ENCODE results near the gene DHX36.
A peak's percentile ranks its signal among the peaks of the same experiment; 100 is the strongest.

Gene DHX36, protein sequence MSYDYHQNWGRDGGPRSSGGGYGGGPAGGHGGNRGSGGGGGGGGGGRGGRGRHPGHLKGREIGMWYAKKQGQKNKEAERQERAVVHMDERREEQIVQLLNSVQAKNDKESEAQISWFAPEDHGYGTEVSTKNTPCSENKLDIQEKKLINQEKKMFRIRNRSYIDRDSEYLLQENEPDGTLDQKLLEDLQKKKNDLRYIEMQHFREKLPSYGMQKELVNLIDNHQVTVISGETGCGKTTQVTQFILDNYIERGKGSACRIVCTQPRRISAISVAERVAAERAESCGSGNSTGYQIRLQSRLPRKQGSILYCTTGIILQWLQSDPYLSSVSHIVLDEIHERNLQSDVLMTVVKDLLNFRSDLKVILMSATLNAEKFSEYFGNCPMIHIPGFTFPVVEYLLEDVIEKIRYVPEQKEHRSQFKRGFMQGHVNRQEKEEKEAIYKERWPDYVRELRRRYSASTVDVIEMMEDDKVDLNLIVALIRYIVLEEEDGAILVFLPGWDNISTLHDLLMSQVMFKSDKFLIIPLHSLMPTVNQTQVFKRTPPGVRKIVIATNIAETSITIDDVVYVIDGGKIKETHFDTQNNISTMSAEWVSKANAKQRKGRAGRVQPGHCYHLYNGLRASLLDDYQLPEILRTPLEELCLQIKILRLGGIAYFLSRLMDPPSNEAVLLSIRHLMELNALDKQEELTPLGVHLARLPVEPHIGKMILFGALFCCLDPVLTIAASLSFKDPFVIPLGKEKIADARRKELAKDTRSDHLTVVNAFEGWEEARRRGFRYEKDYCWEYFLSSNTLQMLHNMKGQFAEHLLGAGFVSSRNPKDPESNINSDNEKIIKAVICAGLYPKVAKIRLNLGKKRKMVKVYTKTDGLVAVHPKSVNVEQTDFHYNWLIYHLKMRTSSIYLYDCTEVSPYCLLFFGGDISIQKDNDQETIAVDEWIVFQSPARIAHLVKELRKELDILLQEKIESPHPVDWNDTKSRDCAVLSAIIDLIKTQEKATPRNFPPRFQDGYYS

GRCh38 chr3:154323891-154324738 lies at the start of gene DHX36:
TSS of gene DHX36 (minus strand) at chr3:154324487. CDS start at chr3:154324416, 71 bp downstream.
- Mint-ChIP-seq H3K4me1 (peaks cover 6 to 15% of the 10 kb centered on the region in 2 donors), H3K27me3 (no peaks in the 10 kb centered on the region), H3K27ac (peak within 1 kb of the TSS; percentile 99), H3K9me3 (peaks cover 0 to 2% of the 10 kb centered on the region in 2 donors), H3K4me3 (peak within 1 kb of the TSS; percentile 92 to 93), H3K36me3 (peaks cover 8 to 9% of the 10 kb centered on the region in 2 donors)
- DNase-seq (peak; percentile 82), ATAC-seq (replicated peaks) (peak; percentile 97)

DNA sequence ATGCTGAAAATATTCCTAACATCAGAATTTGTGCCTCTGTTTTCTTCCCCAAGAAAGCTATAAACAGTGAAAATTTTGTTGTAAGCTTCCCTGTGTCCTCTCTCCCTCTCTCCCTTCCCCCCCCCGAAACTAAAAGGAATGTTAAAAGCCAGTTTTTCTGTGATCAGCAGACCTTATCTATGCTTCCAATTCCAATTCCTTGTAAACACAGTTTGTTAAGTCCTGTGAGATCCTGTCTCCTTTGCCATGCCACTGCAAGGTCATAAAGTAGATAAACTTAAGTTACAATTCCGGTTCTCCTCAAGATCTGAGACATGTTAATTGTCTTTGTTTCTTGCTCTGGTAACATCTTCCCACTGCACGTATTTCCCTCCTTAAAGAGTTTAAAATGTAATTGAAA lies 42.9 kb upstream of the DHX36 start:
- H3K4me1 Mint-ChIP-seq = no peaks in the 10 kb centered on the region
- H3K9me3 Mint-ChIP-seq = peaks cover 3 to 5% of the 10 kb centered on the region in 2 donors
- DNase-seq (no peak), ATAC-seq (replicated peaks) (no peak)
- H3K27ac Mint-ChIP-seq = no peak overlapping the region
- H3K36me3 Mint-ChIP-seq = no peaks in the 10 kb centered on the region
- no peaks in the 10 kb centered on the region for H3K27me3 Mint-ChIP-seq
- no peak overlapping the region for H3K4me3 Mint-ChIP-seq

- H3K9me3 Mint-ChIP-seq = peaks cover 3 to 5% of the 10 kb centered on the region in 2 donors
- H3K4me1 Mint-ChIP-seq = no peaks in the 10 kb centered on the region
- DNase-seq (no peak), ATAC-seq (replicated peaks) (no peak)
- no peaks in the 10 kb centered on the region for H3K36me3 Mint-ChIP-seq
- H3K27me3 Mint-ChIP-seq = no peaks in the 10 kb centered on the region
- no peak overlapping the region for H3K27ac Mint-ChIP-seq
- no peak overlapping the region for H3K4me3 Mint-ChIP-seq
These were observed 40.6 kb upstream of the DHX36 start for GRCh38 chr3:154364849-154365248.

- DNase-seq = no peak
- Mint-ChIP-seq H3K36me3 (peaks cover 0 to under 1% of the 10 kb centered on the region in 2 donors), H3K9me3 (peaks cover 6 to 7% of the 10 kb centered on the region in 2 donors), H3K27ac (no peak overlapping the region), H3K4me1 (no peaks in the 10 kb centered on the region), H3K27me3 (peaks cover 0 to 2% of the 10 kb centered on the region in 2 donors), H3K4me3 (no peak overlapping the region)
- ATAC-seq (replicated peaks) = no peak
These were observed 36.8 kb upstream of the DHX36 start for GRCh38 chr3:154361099-154361498.

DNA sequence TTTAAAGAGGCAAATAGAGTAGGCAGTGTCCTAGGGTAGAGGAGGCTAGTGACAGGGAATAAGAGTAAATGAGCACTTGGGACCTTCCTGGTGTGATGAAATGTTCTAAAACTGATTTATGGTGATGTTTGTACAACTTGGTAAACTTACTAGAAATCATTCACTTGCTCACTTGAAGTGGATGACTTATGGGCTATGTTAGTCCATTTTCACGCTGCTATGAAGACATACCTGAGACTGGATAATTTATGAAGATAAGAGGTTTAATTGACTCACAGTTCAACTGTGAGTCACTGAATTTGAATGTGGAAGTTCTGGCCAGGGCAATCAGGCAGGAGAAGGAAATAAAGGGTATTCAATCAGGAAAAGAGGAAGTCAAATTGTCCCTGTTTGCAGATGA lies 31.7 kb upstream of the DHX36 start:
- Mint-ChIP-seq H3K36me3 (peaks cover 0 to 2% of the 10 kb centered on the region in 2 donors), H3K4me3 (no peak overlapping the region), H3K4me1 (no peaks in the 10 kb centered on the region), H3K27me3 (peaks cover 10 to 12% of the 10 kb centered on the region in 2 donors), H3K27ac (no peak overlapping the region), H3K9me3 (peaks cover 5 to 7% of the 10 kb centered on the region in 2 donors)
- DNase-seq = no peak
- no peak for ATAC-seq (replicated peaks)

DNA sequence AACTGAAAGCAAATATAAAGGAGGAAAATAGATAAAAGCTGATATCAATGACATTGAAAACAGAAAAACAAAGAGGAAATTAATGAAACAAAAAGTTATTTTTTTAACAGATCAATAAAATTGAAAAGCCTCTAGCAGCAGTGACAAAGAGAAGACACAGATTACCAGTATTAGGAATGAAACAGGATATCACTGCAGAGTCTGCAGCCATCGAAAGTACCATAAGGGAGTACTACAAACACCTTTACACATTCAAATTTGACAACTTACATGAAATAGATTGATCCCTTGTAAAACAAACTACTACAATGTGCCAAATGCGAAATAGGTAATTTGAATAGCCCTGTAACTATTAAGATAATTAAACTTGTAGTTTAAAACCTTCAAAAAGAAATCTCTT lies 24.9 kb upstream of the DHX36 start:
- Mint-ChIP-seq H3K9me3 (no peaks in the 10 kb centered on the region), H3K27ac (no peak overlapping the region), H3K27me3 (peaks cover 15 to 24% of the 10 kb centered on the region in 2 donors), H3K4me1 (no peaks in the 10 kb centered on the region), H3K4me3 (no peak overlapping the region), H3K36me3 (no peaks in the 10 kb centered on the region)
- ATAC-seq (replicated peaks) (no peak), DNase-seq (no peak)

DNA sequence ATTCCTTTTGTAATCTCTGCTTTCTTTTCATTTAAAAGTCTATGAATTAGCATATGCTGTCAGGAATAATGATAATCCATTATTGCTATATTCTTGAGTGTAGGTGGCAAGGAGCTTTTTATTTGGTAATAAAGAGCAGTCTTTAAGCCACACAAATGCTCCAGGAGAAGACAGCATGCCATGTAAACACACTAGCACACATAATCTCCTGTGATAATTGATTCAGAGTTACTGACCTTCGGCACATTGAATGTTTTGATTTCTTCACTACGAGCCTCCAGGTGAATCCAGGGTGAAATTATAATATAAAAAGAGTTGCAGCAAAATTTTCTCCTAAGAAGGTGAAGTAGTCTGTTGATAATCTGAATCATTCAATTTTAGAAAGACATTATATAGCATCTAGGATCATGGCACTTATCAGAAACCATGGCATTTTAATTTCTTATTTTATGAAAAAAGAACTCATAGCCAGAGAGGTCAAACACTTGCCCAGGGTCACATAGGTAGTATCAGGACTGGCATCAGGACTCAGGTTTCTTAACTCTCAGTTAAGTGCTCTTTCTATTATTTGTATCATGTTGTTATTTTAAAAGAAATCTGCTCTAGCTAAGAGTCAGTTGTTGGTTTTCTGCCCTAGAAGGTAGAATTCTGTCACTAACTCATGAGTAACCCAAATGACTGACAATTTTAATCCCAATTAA lies 21.3 kb upstream of the DHX36 start:
- Mint-ChIP-seq H3K4me1 (no peaks in the 10 kb centered on the region), H3K27ac (no peak overlapping the region), H3K27me3 (peaks cover 10 to 16% of the 10 kb centered on the region in 2 donors), H3K9me3 (no peaks in the 10 kb centered on the region), H3K4me3 (no peak overlapping the region), H3K36me3 (no peaks in the 10 kb centered on the region)
- no peak for DNase-seq
- ATAC-seq (replicated peaks) = no peak

DNA sequence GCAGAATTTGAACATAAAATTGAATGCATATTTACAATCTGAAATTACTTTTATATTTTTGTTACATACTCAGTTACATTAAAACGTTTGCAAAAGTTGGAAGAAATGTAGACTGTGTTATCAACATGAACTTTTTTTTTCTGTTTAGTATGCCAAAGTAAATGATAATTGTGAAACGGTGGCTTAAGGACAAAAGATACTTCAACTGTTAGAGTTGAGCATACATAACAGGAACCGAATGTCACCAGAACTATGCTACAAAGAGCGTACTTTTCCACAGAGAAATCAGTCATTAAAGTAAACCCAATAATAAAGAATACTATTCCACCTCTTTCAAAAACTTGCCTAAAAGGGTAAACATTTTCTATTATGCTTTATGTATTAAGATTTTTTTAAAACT lies 14.3 kb upstream of the DHX36 start:
- no peaks in the 10 kb centered on the region for H3K36me3 Mint-ChIP-seq
- ATAC-seq (replicated peaks) (no peak), DNase-seq (no peak)
- H3K27me3 Mint-ChIP-seq = peaks cover 3 to 12% of the 10 kb centered on the region in 2 donors
- H3K9me3 Mint-ChIP-seq = no peaks in the 10 kb centered on the region
- no peaks in the 10 kb centered on the region for H3K4me1 Mint-ChIP-seq
- no peak overlapping the region for H3K27ac Mint-ChIP-seq
- H3K4me3 Mint-ChIP-seq = no peak overlapping the region

GRCh38 chr3:154338008-154338407 lies 13.7 kb upstream of the DHX36 start:
- Mint-ChIP-seq H3K27ac (no peak overlapping the region), H3K9me3 (no peaks in the 10 kb centered on the region), H3K4me1 (no peaks in the 10 kb centered on the region), H3K4me3 (no peak overlapping the region), H3K36me3 (no peaks in the 10 kb centered on the region), H3K27me3 (peaks cover 3 to 12% of the 10 kb centered on the region in 2 donors)
- DNase-seq (no peak), ATAC-seq (replicated peaks) (no peak)

DNA sequence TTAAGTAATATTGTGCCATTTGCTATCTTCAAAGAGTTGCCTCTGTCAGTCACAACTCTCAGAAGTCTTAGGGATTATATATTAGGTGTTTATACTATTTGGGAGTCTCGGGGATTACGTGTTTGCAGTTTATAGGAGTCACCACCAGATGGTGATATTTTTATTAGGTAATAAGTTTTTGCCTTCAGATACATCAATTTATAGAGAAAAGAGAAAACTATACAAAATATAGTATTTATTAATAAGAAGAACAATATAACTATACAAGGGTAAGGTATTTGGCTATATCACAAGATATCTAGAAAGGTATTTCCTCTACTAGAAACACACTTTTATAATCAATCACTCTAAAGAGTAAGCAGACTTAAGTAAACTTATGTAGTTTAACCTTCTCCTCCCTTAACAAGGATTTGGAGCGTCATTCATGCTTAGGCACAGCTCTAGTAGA lies 10.7 kb upstream of the DHX36 start:
- H3K27ac Mint-ChIP-seq = no peak overlapping the region
- no peaks in the 10 kb centered on the region for H3K9me3 Mint-ChIP-seq
- H3K27me3 Mint-ChIP-seq = peaks cover 3 to 14% of the 10 kb centered on the region in 2 donors
- H3K36me3 Mint-ChIP-seq = no peaks in the 10 kb centered on the region
- no peak overlapping the region for H3K4me3 Mint-ChIP-seq
- DNase-seq = no peak
- no peaks in the 10 kb centered on the region for H3K4me1 Mint-ChIP-seq
- ATAC-seq (replicated peaks) = no peak

- Mint-ChIP-seq H3K9me3 (no peaks in the 10 kb centered on the region), H3K27ac (no peak overlapping the region), H3K4me1 (no peaks in the 10 kb centered on the region), H3K36me3 (no peaks in the 10 kb centered on the region), H3K27me3 (peaks cover 0 to 5% of the 10 kb centered on the region in 2 donors), H3K4me3 (no peak overlapping the region)
- DNase-seq = no peak
- ATAC-seq (replicated peaks) = no peak
These were observed 3.6 kb upstream of the DHX36 start for GRCh38 chr3:154327871-154328270.

- Mint-ChIP-seq H3K27ac (peak overlapping the region; percentile 99), H3K36me3 (peaks cover 8 to 9% of the 10 kb centered on the region in 2 donors), H3K27me3 (no peaks in the 10 kb centered on the region), H3K4me1 (peaks cover 6 to 15% of the 10 kb centered on the region in 2 donors), H3K9me3 (peaks cover 0 to 2% of the 10 kb centered on the region in 2 donors), H3K4me3 (peak overlapping the region; percentile 92 to 93)
- ATAC-seq (replicated peaks) (no peak), DNase-seq (no peak)
These were observed 632 bp upstream of the DHX36 start for GRCh38 chr3:154324919-154325318.

Data from stimulated activated naive B cell treated with anti-CD40 and anti-IgM and Interleukin-4, amounts not matched to agents 10 μg/mL and 1 μg/mL and 100 μg/mL, for 72 hours (primary cell).